Measurements from ENCODE around the gene REEP1. TPM values are rescaled to one million over a fixed set of nuclear protein-coding genes. Genes with fewer than 3 reads are reported as not detected.
A peak's percentile ranks its signal among the peaks of the same experiment; 100 is the strongest.

Gene REEP1
- total and polyA plus RNA-seq, 2 of the 4 experiments (the other 2 are of a cell fraction), result under 0.01 to 0.03 TPM

GRCh38 chr2:86193901-86194567, 143.4 kb downstream of the REEP1 start:
- no peak overlapping the region for H2AFZ ChIP-seq (replicated peaks; ENCODE audit: low read length, poor library complexity)
- H2BK120ac ChIP-seq (ENCODE audit: low read depth, low read length), result no peak overlapping the region
- H3K27ac ChIP-seq (ENCODE audit: insufficient read depth, low read length), result no peak overlapping the region; the same call in 1 of the 2 replicates
- peak overlapping the region; percentile 84; the same call in 1 of the 2 replicates for H3K4me3 ChIP-seq (ENCODE audit: insufficient read depth, low read depth, low read length)
- no peak overlapping the region for H4K5ac ChIP-seq (ENCODE audit: low read depth, low read length)
- H2AK9ac ChIP-seq (replicated peaks; ENCODE audit: low read depth, low read length, poor library complexity), result no peak overlapping the region
- peaks cover 4% of the 10 kb centered on the region; the same call in 1 of the 2 replicates for H3K36me3 ChIP-seq (ENCODE audit: control insufficient read depth, insufficient read depth, low read length)
- WGBS, 2 experiments (ENCODE audit: extremely low coverage in 2 of 2, insufficient read length in 1 of 2), result 33% methylated on average over 1 of the region's 7 CpGs; no CpG with 5 or more reads in 1 of the 2 experiments
- H3K9me1 ChIP-seq (ENCODE audit: insufficient read depth, low read length), result peaks cover 7% of the 10 kb centered on the region
- no peak overlapping the region for H4K8ac ChIP-seq (ENCODE audit: low read depth in 2 of 2, low read length in 2 of 2)
- DNase-seq (no peak), ATAC-seq (ENCODE audit: low read depth) (no peak)
- peak overlapping the region; percentile 90 for H3K4me2 ChIP-seq (ENCODE audit: low read depth, low read length)
- H3K79me1 ChIP-seq (ENCODE audit: low read depth in 1 of 2, low read length in 2 of 2), result peaks cover 15 to 48% of the 10 kb centered on the region in 2 experiments
- TF ChIP-seq FOS (IDR thresholded peaks at IDR 0.05; ENCODE audit: low read depth, low read length) (no peak), MAZ (IDR thresholded peaks at IDR 0.05; ENCODE audit: borderline replicate concordance, low read depth, low read length) (no peak), SMC3 (IDR thresholded peaks at IDR 0.05; ENCODE audit: low read depth, low read length) (no peak), BHLHE40 (IDR thresholded peaks at IDR 0.05; ENCODE audit: low read depth, low read length) (no peak), CHD1 (IDR thresholded peaks at IDR 0.05; ENCODE audit: low read depth, low read length) (no peak), RCOR1 (IDR thresholded peaks at IDR 0.05; ENCODE audit: insufficient replicate concordance, low read length) (no peak), MAFK (IDR thresholded peaks at IDR 0.05; ENCODE audit: low read depth, low read length) (no peak), CEBPB (IDR thresholded peaks at IDR 0.05; ENCODE audit: low read depth, low read length) (no peak), RFX5 (IDR thresholded peaks at IDR 0.05; ENCODE audit: low read depth, low read length) (no peak), POLR2A (IDR thresholded peaks at IDR 0.05; ENCODE audit: low read depth, low read length) (no peak), CTCF (conservative IDR thresholded peaks at IDR 0.05; ENCODE audit: low read depth, low read length) (no peak), NFE2L2 (IDR thresholded peaks at IDR 0.05; ENCODE audit: low read depth, low read length) (no peak), RAD21 (IDR thresholded peaks at IDR 0.05; ENCODE audit: low read length) (no peak)
- TF ChIP-seq, protein P1, sequence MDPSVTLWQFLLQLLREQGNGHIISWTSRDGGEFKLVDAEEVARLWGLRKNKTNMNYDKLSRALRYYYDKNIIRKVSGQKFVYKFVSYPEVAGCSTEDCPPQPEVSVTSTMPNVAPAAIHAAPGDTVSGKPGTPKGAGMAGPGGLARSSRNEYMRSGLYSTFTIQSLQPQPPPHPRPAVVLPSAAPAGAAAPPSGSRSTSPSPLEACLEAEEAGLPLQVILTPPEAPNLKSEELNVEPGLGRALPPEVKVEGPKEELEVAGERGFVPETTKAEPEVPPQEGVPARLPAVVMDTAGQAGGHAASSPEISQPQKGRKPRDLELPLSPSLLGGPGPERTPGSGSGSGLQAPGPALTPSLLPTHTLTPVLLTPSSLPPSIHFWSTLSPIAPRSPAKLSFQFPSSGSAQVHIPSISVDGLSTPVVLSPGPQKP (IDR thresholded peaks at IDR 0.05; ENCODE audit: borderline replicate concordance, low read depth, low read length), result no peak
- TF ChIP-seq, protein P2, sequence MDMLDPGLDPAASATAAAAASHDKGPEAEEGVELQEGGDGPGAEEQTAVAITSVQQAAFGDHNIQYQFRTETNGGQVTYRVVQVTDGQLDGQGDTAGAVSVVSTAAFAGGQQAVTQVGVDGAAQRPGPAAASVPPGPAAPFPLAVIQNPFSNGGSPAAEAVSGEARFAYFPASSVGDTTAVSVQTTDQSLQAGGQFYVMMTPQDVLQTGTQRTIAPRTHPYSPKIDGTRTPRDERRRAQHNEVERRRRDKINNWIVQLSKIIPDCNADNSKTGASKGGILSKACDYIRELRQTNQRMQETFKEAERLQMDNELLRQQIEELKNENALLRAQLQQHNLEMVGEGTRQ (IDR thresholded peaks at IDR 0.05; ENCODE audit: low read depth, low read length), result no peak
- no peak overlapping the region for H3K4ac ChIP-seq (ENCODE audit: low read depth, low read length)
- ChIA-PET POLR2A (ENCODE audit: unreplicated experiment) (no interaction called here), CTCF (interaction anchor here (0.9 kb wide), 2 partner anchors 10 to 17 kb away, joined by 3 read pairs; no protein-coding TSS in a partner anchor)
- in situ Hi-C loops (cut with MboI; ENCODE audit: low sequenced_read_pairs), result no loop called here
- H3K9me3 ChIP-seq (ENCODE audit: control insufficient read depth, insufficient read depth, low read length), result no peaks in the 10 kb centered on the region
- H2BK5ac ChIP-seq (ENCODE audit: low read depth, low read length, poor library complexity, severe bottlenecking), result no peak overlapping the region
- peaks cover 6% of the 10 kb centered on the region for H3K4me1 ChIP-seq (ENCODE audit: control insufficient read depth, insufficient read depth, low read length)
- H4K20me1 ChIP-seq (ENCODE audit: insufficient read depth, low read length), result peaks cover 42% of the 10 kb centered on the region
- no peak overlapping the region for H4K91ac ChIP-seq (ENCODE audit: insufficient read depth, low read depth, low read length)
- peak overlapping the region; percentile 77 for H3K9ac ChIP-seq (ENCODE audit: low read depth, low read length)
- no peaks in the 10 kb centered on the region for H3K27me3 ChIP-seq (ENCODE audit: control insufficient read depth, insufficient read depth, low read length)
- no peak overlapping the region for H2BK20ac ChIP-seq (ENCODE audit: low read depth, low read length)
- intact Hi-C loops (cut with micrococcal nuclease), result no loop called here
- dilution Hi-C loops (cut with HindIII; ENCODE audit: low sequenced_read_pairs, unreplicated experiment), result no loop called here
- no peak overlapping the region for H2AK5ac ChIP-seq (ENCODE audit: low read depth, low read length)
- H3K18ac ChIP-seq (ENCODE audit: low read depth, low read length), result no peak overlapping the region
- no peak overlapping the region for H2BK15ac ChIP-seq (ENCODE audit: low read depth, low read length)
- 0 out of 2 replicates have a peak overlapping the region, but pooled peaks have one; percentile 3 for H3K23ac ChIP-seq (ENCODE audit: low read depth, low read length)
- H3K56ac ChIP-seq (ENCODE audit: extremely low read depth, insufficient read depth, low read length), result no peak overlapping the region; the same call in 1 of the 2 replicates
- no peak overlapping the region for H3K14ac ChIP-seq (replicated peaks; ENCODE audit: low read depth, low read length)
- no TSS peak for BruUV-seq (replicated peaks)

Data from IMR-90 (cell line).